CD4-positive, alpha-beta T cell (primary cell): ENCODE data around the gene SS18L1. TPM values are rescaled to one million over a fixed set of nuclear protein-coding genes. Genes with fewer than 3 reads are reported as not detected.

Experiments used
- ATAC-seq: fragments of 200-7000 bp; cut with Tn5 transposase; one replicate; pipeline ENCODE4 v1.10.0; 2022; ENCODE audit warnings: mild to moderate bottlenecking; ENCODE audit not compliant: poor library complexity
- CTCF ChIA-PET: fragments of 350-600 bp; sonication (Branson Sonifier 250); formaldehyde crosslinking; loops from one replicate; lab custom pipeline; 2021; ENCODE audit warnings: antibody characterized with exemption, inconsistent platforms; lab: Charles Lee
- POLR2A ChIA-PET: fragments of 350-600 bp; sonication (Branson Sonifier 250); formaldehyde crosslinking; loops from one replicate; lab custom pipeline; 2021; ENCODE audit warnings: antibody characterized with exemption, inconsistent platforms; lab: Charles Lee
- DNase-seq, 14 experiments: peaks; one replicate each; pipeline ENCODE4 v3.0.0-alpha.2; 2013 to 2020; ENCODE audit warnings: mixed read lengths in 2 of 14
- H3K27ac ChIP-seq, 2 donors: one replicate each; pipeline versions ENCODE4 v1.5.1 to v1.7.0; 2013; ENCODE audit warnings: low read length in 2 of 2, low read depth in 1 of 2, mild to moderate bottlenecking in 1 of 2
- H3K27me3 ChIP-seq, 2 experiments: 1 replicate in 1 of 2; 2 replicates in 1 of 2; pipeline versions ENCODE4 v1.6.1 to v1.7.0; 2013; ENCODE audit warnings: low read length in 2 of 2, control low read depth in 1 of 2, mild to moderate bottlenecking in 1 of 2, moderate library complexity in 1 of 2; ENCODE audit not compliant: insufficient read depth in 2 of 2, control insufficient read depth in 1 of 2
- H3K36me3 ChIP-seq: one replicate; pipeline ENCODE4 v1.6.1; 2013; ENCODE audit warnings: low read length, control low read depth; ENCODE audit not compliant: insufficient read depth
- H3K4me1 ChIP-seq: one replicate; pipeline ENCODE4 v1.6.1; 2013; ENCODE audit warnings: low read length, control low read depth; ENCODE audit not compliant: insufficient read depth
- H3K4me3 ChIP-seq: one replicate; pipeline ENCODE4 v1.5.1; 2013; ENCODE audit warnings: mild to moderate bottlenecking, low read length, moderate library complexity
- H3K9me3 ChIP-seq, 2 experiments: 1 replicate in 1 of 2; 2 replicates in 1 of 2; pipeline versions ENCODE4 v1.6.1 to v1.7.0; 2013; ENCODE audit warnings: low read length in 2 of 2, mild to moderate bottlenecking in 2 of 2, control low read depth in 1 of 2, moderate library complexity in 1 of 2; ENCODE audit not compliant: control insufficient read depth in 1 of 2, insufficient read depth in 1 of 2
- H3K27ac Mint-ChIP-seq: one replicate; pipeline ENCODE4 v1.8.0; 2020; ENCODE audit warnings: mixed read lengths
- H3K27me3 Mint-ChIP-seq: one replicate; pipeline ENCODE4 v1.8.0; 2021; ENCODE audit warnings: mixed read lengths
- H3K36me3 Mint-ChIP-seq: one replicate; pipeline ENCODE4 v1.8.0; 2021; ENCODE audit warnings: low read depth, mixed read lengths
- H3K4me1 Mint-ChIP-seq: one replicate; pipeline ENCODE4 v1.8.0; 2021; ENCODE audit warnings: low read depth, mixed read lengths
- H3K4me3 Mint-ChIP-seq: one replicate; pipeline ENCODE4 v1.8.0; 2020; ENCODE audit warnings: mild to moderate bottlenecking, mixed read lengths
- H3K9me3 Mint-ChIP-seq: one replicate; pipeline ENCODE4 v1.8.0; 2020; ENCODE audit warnings: mixed read lengths
- intact Hi-C, 2 experiments: fragments of 100-400 bp; cut with DNase I in 1 of 2; cut with micrococcal nuclease in 1 of 2; formaldehyde crosslinking; loops; one replicate each; pipeline versions ENCODE4 v1.15.1 to v1.9.0; 2023 to 2025; cut with DNase I, micrococcal nuclease
- total RNA-seq, 174 experiments: library from RNA in 2 of 174; stranded (reverse) in 2 of 174; gene quantifications; one replicate each; pipeline ENCODE4 v1.2.3 and lab custom pipeline; 2021 to 2026
- TF ChIP-seq, protein P1 (sequence below): fragments of 200-600 bp; IDR thresholded peaks from one replicate; pipeline ENCODE4 v1.8.0; 2022; ENCODE audit warnings: antibody characterized with exemption, mild to moderate bottlenecking

Gene SS18L1
- total RNA-seq, 2 experiments from 2014 or later, result 12.8 to 13.4 TPM

GRCh38 chr20:62104234-62104789 lies 39.3 kb upstream of the SS18L1 start:
- TF ChIP-seq, protein P1, sequence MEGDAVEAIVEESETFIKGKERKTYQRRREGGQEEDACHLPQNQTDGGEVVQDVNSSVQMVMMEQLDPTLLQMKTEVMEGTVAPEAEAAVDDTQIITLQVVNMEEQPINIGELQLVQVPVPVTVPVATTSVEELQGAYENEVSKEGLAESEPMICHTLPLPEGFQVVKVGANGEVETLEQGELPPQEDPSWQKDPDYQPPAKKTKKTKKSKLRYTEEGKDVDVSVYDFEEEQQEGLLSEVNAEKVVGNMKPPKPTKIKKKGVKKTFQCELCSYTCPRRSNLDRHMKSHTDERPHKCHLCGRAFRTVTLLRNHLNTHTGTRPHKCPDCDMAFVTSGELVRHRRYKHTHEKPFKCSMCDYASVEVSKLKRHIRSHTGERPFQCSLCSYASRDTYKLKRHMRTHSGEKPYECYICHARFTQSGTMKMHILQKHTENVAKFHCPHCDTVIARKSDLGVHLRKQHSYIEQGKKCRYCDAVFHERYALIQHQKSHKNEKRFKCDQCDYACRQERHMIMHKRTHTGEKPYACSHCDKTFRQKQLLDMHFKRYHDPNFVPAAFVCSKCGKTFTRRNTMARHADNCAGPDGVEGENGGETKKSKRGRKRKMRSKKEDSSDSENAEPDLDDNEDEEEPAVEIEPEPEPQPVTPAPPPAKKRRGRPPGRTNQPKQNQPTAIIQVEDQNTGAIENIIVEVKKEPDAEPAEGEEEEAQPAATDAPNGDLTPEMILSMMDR, result no peak
- DNase-seq (no peak), ATAC-seq (no peak)
- intact Hi-C loops, result no loop called here
- Histone ChIP-seq H3K36me3 (no peaks in the 10 kb centered on the region), H3K4me3 (no peak overlapping the region), H3K9me3 (peaks cover 78 to 95% of the 10 kb centered on the region in 2 experiments), H3K4me1 (no peaks in the 10 kb centered on the region), H3K27ac (no peak overlapping the region), H3K27me3 (peaks cover 0 to 9% of the 10 kb centered on the region in 2 experiments)
- H3K36me3 Mint-ChIP-seq, result peaks cover 65% of the 10 kb centered on the region
- ChIA-PET POLR2A (interaction anchor here (0.7 kb wide), 1 partner anchor 12 kb away, joined by 3 read pairs; no protein-coding TSS in a partner anchor), CTCF (no interaction called here)
- no peak overlapping the region for H3K4me3 Mint-ChIP-seq
- H3K9me3 Mint-ChIP-seq, result peaks cover 21% of the 10 kb centered on the region
- H3K27me3 Mint-ChIP-seq, result no peaks in the 10 kb centered on the region
- no peaks in the 10 kb centered on the region for H3K4me1 Mint-ChIP-seq
- no peak overlapping the region for H3K27ac Mint-ChIP-seq

- Mint-ChIP-seq H3K36me3 (peaks cover 65% of the 10 kb centered on the region), H3K9me3 (peaks cover 18% of the 10 kb centered on the region), H3K27me3 (no peaks in the 10 kb centered on the region), H3K4me3 (no peak overlapping the region), H3K27ac (no peak overlapping the region), H3K4me1 (no peaks in the 10 kb centered on the region)
- H3K4me3 ChIP-seq, result no peak overlapping the region
- H3K36me3 ChIP-seq, result no peaks in the 10 kb centered on the region
- H3K9me3 ChIP-seq, result peaks cover 80 to 95% of the 10 kb centered on the region in 2 experiments
- no peak overlapping the region for H3K27ac ChIP-seq
- ATAC-seq (no peak), DNase-seq (no peak)
- ChIA-PET CTCF (no interaction called here), POLR2A (interaction anchor here (0.7 kb wide), 1 partner anchor 12 kb away, joined by 3 read pairs; no protein-coding TSS in a partner anchor)
- peaks cover 0 to 9% of the 10 kb centered on the region in 2 experiments for H3K27me3 ChIP-seq
- intact Hi-C loops, result no loop called here
- no peaks in the 10 kb centered on the region for H3K4me1 ChIP-seq
- TF ChIP-seq, protein P1, result no peak
These were observed 38.7 kb upstream of the SS18L1 start for GRCh38 chr20:62104791-62105345.

DNA sequence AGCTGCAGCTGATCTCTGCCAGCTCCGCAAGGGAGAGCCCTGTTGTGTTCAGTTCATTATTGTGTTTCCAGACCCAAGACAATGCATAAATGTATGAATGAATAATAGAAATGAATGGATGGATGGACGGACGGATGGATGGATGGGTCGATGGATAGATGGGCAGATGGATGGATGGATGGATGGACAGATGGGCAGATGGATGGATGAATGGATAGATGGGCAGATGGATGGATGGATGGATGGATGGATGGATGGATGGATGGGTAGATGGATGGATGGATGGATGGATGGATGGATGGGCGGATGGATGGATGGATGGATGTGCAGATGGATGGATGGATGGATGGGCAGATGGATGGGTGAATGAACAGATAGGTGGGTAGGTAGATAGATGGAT lies 38.0 kb upstream of the SS18L1 start:
- H3K27me3 Mint-ChIP-seq, result no peaks in the 10 kb centered on the region
- H3K4me1 Mint-ChIP-seq, result no peaks in the 10 kb centered on the region
- Histone ChIP-seq H3K27me3 (peaks cover 0 to 9% of the 10 kb centered on the region in 2 experiments), H3K4me1 (no peaks in the 10 kb centered on the region), H3K36me3 (no peaks in the 10 kb centered on the region), H3K27ac (no peak overlapping the region), H3K9me3 (peaks cover 85 to 95% of the 10 kb centered on the region in 2 experiments), H3K4me3 (no peak overlapping the region)
- intact Hi-C loops, result no loop called here
- ChIA-PET POLR2A (no interaction called here), CTCF (no interaction called here)
- peaks cover 17% of the 10 kb centered on the region for H3K9me3 Mint-ChIP-seq
- peaks cover 62% of the 10 kb centered on the region for H3K36me3 Mint-ChIP-seq
- TF ChIP-seq, protein P1, result no peak
- ATAC-seq, result no peak
- DNase-seq, result no peak
- no peak overlapping the region for H3K27ac Mint-ChIP-seq
- H3K4me3 Mint-ChIP-seq, result no peak overlapping the region
